H9 (cell line): ENCODE measurements around the gene NIFK. TPM values are rescaled to one million over a fixed set of nuclear protein-coding genes. Genes with fewer than 3 reads are reported as not detected.
A peak's percentile ranks its signal among the peaks of the same experiment; 100 is the strongest.
"Not testable (repeated sequence)": the region's sequence is repeated elsewhere in the genome, so short reads cannot be mapped to it uniquely, and the experiment has no call there.

Experiments used
- DNase-seq: peaks from one replicate; pipeline ENCODE4 v3.0.0-alpha.2; 2017
- H2AFZ ChIP-seq: one replicate; pipeline ENCODE4 v1.6.1; 2013; ENCODE audit warnings: mild to moderate bottlenecking, low read length, control low read depth, moderate library complexity
- H2AK5ac ChIP-seq: 2 replicates; pipeline ENCODE4 v1.6.1; 2013; ENCODE audit warnings: low read length, control low read depth, mixed read lengths; ENCODE audit not compliant: insufficient read length
- H2BK120ac ChIP-seq: one replicate; pipeline ENCODE4 v1.6.1; 2013; ENCODE audit warnings: low read depth, mild to moderate bottlenecking, low read length, control low read depth, inconsistent platforms; ENCODE audit not compliant: poor library complexity, severe bottlenecking
- H2BK12ac ChIP-seq: 2 replicates; pipeline ENCODE4 v1.6.1; 2013; ENCODE audit warnings: low read length, control low read depth, mixed read lengths, low read depth; ENCODE audit not compliant: insufficient read length
- H2BK15ac ChIP-seq: 2 replicates; pipeline ENCODE4 v1.6.1; 2013; ENCODE audit warnings: low read depth, low read length, control low read depth
- H2BK20ac ChIP-seq: one replicate; pipeline ENCODE4 v1.6.1; 2013; ENCODE audit warnings: low read depth, mild to moderate bottlenecking, low read length, control low read depth, inconsistent platforms; ENCODE audit not compliant: poor library complexity, severe bottlenecking
- H2BK5ac ChIP-seq: 2 replicates; pipeline ENCODE4 v1.6.1; 2013; ENCODE audit warnings: low read length, control low read depth, mixed read lengths; ENCODE audit not compliant: insufficient read length
- H3K14ac ChIP-seq: 2 replicates; pipeline ENCODE4 v1.6.1; 2013; ENCODE audit warnings: low read length, control low read depth; ENCODE audit not compliant: insufficient read depth
- H3K18ac ChIP-seq: 2 replicates; pipeline ENCODE4 v1.6.1; 2013; ENCODE audit warnings: low read depth, mild to moderate bottlenecking, mixed read lengths, low read length, control low read depth; ENCODE audit not compliant: insufficient read length
- H3K23ac ChIP-seq: 2 replicates; pipeline ENCODE4 v1.6.1; 2013; ENCODE audit warnings: low read length, control low read depth, mixed read lengths, low read depth; ENCODE audit not compliant: insufficient read length
- H3K23me2 ChIP-seq: 2 replicates; pipeline ENCODE4 v1.6.1; 2013; ENCODE audit warnings: low read depth, mild to moderate bottlenecking, mixed read lengths, low read length, control low read depth; ENCODE audit not compliant: insufficient read length, poor library complexity, severe bottlenecking
- H3K27ac ChIP-seq: 2 replicates; pipeline ENCODE4 v1.5.1; 2013; ENCODE audit warnings: low read length, control low read depth, mixed read lengths, low read depth; ENCODE audit not compliant: insufficient read length
- H3K27me3 ChIP-seq: 2 replicates; pipeline ENCODE4 v1.6.1; 2013; ENCODE audit warnings: low read length, control low read depth, inconsistent platforms; ENCODE audit not compliant: insufficient read depth
- H3K4ac ChIP-seq: 2 replicates; pipeline ENCODE4 v1.6.1; 2013; ENCODE audit warnings: low read depth, mild to moderate bottlenecking, control low read depth, inconsistent platforms, low read length, moderate library complexity
- H3K4me1 ChIP-seq: 2 replicates; pipeline ENCODE4 v1.6.1; 2013; ENCODE audit warnings: low read length, control low read depth, inconsistent platforms; ENCODE audit not compliant: insufficient read depth
- H3K4me2 ChIP-seq: 2 replicates; pipeline ENCODE4 v1.6.1; 2013; ENCODE audit warnings: low read length, control low read depth, mixed read lengths; ENCODE audit not compliant: insufficient read length, insufficient read depth
- H3K56ac ChIP-seq: 2 replicates; pipeline ENCODE4 v1.6.1; 2013; ENCODE audit warnings: low read depth, mild to moderate bottlenecking, mixed read lengths, low read length, control low read depth; ENCODE audit not compliant: insufficient read length
- H3K79me1 ChIP-seq: 2 replicates; pipeline ENCODE4 v1.6.1; 2013; ENCODE audit warnings: low read depth, mild to moderate bottlenecking, moderate library complexity, low read length, control low read depth, inconsistent platforms; ENCODE audit not compliant: insufficient read depth, poor library complexity, severe bottlenecking
- H3K79me2 ChIP-seq: 2 replicates; pipeline ENCODE4 v1.6.1; 2013; ENCODE audit warnings: low read length, control low read depth, inconsistent platforms; ENCODE audit not compliant: insufficient read depth
- H3K9ac ChIP-seq: 2 replicates; pipeline ENCODE4 v1.6.1; 2013; ENCODE audit warnings: low read length, control low read depth, mixed read lengths; ENCODE audit not compliant: insufficient read length; ENCODE audit errors: extremely low read depth
- H3K9me3 ChIP-seq: one replicate; pipeline ENCODE4 v1.6.1; 2013; ENCODE audit warnings: low read depth, low read length, inconsistent platforms; ENCODE audit not compliant: control insufficient read depth
- H3T11ph ChIP-seq: one replicate; pipeline ENCODE4 v1.6.1; 2013; ENCODE audit warnings: mild to moderate bottlenecking, low read length, control low read depth, inconsistent platforms
- H4K20me1 ChIP-seq: one replicate; pipeline ENCODE4 v1.6.1; 2013; ENCODE audit not compliant: control insufficient read depth, insufficient read length, insufficient read depth
- H4K5ac ChIP-seq: 2 replicates; pipeline ENCODE4 v1.6.1; 2013; ENCODE audit warnings: low read depth, mild to moderate bottlenecking, mixed read lengths, low read length, control low read depth; ENCODE audit not compliant: insufficient read length
- H4K8ac ChIP-seq: replicated peaks from 2 replicates; pipeline ENCODE4 v1.6.1; 2013; ENCODE audit warnings: low read length, control low read depth, mixed read lengths, low read depth; ENCODE audit not compliant: insufficient read length
- H4K91ac ChIP-seq: 2 replicates; pipeline ENCODE4 v1.6.1; 2013; ENCODE audit warnings: low read depth, mild to moderate bottlenecking, moderate library complexity, mixed read lengths, low read length, control low read depth; ENCODE audit not compliant: insufficient read length
- H3K27ac Mint-ChIP-seq, 3 experiments: 2 replicates in 2 of 3; 3 replicates in 1 of 3; pipeline ENCODE4 v1.8.0; 2020 to 2021; ENCODE audit warnings: mixed read lengths in 3 of 3, mild to moderate bottlenecking in 1 of 3, moderate library complexity in 1 of 3
- H3K27me3 Mint-ChIP-seq: 2 replicates; pipeline ENCODE4 v1.8.0; 2021; ENCODE audit warnings: low read depth, mild to moderate bottlenecking, moderate library complexity, mixed read lengths
- H3K36me3 Mint-ChIP-seq, 3 experiments: 2 replicates in 2 of 3; 3 replicates in 1 of 3; pipeline ENCODE4 v1.8.0; 2020 to 2021; ENCODE audit warnings: low read depth in 3 of 3, mixed read lengths in 3 of 3; ENCODE audit not compliant: insufficient read depth in 1 of 3
- H3K4me1 Mint-ChIP-seq, 2 experiments: 2 replicates each; pipeline ENCODE4 v1.8.0; 2020; ENCODE audit warnings: mixed read lengths in 2 of 2
- H3K4me3 Mint-ChIP-seq, 2 experiments: 2 replicates in 1 of 2; 3 replicates in 1 of 2; pipeline ENCODE4 v1.8.0; 2020 to 2021; ENCODE audit warnings: mild to moderate bottlenecking in 2 of 2, mixed read lengths in 2 of 2, moderate library complexity in 1 of 2
- H3K9me3 Mint-ChIP-seq, 2 experiments: 2 replicates in 1 of 2; 3 replicates in 1 of 2; pipeline ENCODE4 v1.8.0; 2020; ENCODE audit warnings: mild to moderate bottlenecking in 2 of 2, mixed read lengths in 2 of 2, moderate library complexity in 1 of 2
- CTCF ChIP-seq: fragments of 200-600 bp; sonication (generic); conservative IDR thresholded peaks from 3 replicates; pipeline ENCODE4 v1.8.0; 2021; ENCODE audit warnings: antibody characterized with exemption, mild to moderate bottlenecking
- WGBS: extraction: QIAGEN DNeasy Blood & Tissue Kit; methylation state at CpG from one replicate; pipeline ENCODE4 v1.1.7; 2013; ENCODE audit warnings: missing lambda C conversion rate, low lambda C conversion rate, mixed read lengths; ENCODE audit not compliant: insufficient read length; ENCODE audit errors: extremely low coverage; 5-methylcytosine and 5-hydroxymethylcytosine counted together
- total RNA-seq: library from RNA; stranded (reverse); gene quantifications from 2 replicates; pipeline ENCODE4 v1.2.1, GENCODE V29; 2021

The NIFK gene
- total RNA-seq, 1 experiment from 2014 or later = 180 TPM

- Histone ChIP-seq H2BK5ac (no peak overlapping the region), H4K91ac (no peak overlapping the region), H4K8ac (no peak overlapping the region), H3K4ac (no peak overlapping the region), H4K5ac (no peak overlapping the region), H3K23ac (no peak overlapping the region), H3K18ac (no peak overlapping the region), H2BK15ac (no peak overlapping the region), H3K27ac (no peak overlapping the region), H3T11ph (no peak overlapping the region), H3K27me3 (no peaks in the 10 kb centered on the region), H3K4me2 (no peak overlapping the region), H3K14ac (no peak overlapping the region), H2AFZ (no peak overlapping the region), H2BK120ac (no peak overlapping the region), H3K23me2 (no peaks in the 10 kb centered on the region), H2BK20ac (no peak overlapping the region), H4K20me1 (no peaks in the 10 kb centered on the region), H3K4me1 (no peaks in the 10 kb centered on the region; the same call in 1 of the 2 replicates), H3K79me1 (no peaks in the 10 kb centered on the region), H3K9ac (no peak overlapping the region), H3K56ac (no peak overlapping the region), H3K9me3 (no peaks in the 10 kb centered on the region), H2AK5ac (no peak overlapping the region), H2BK12ac (no peak overlapping the region), H3K79me2 (no peaks in the 10 kb centered on the region)
- Mint-ChIP-seq H3K27ac (0 out of 7 replicates have a peak overlapping the region, but pooled peaks of 1 of the 3 experiments have one; percentile 19), H3K36me3 (no peaks in the 10 kb centered on the region; a peak in 1 of 7 replicates), H3K4me3 (no peak overlapping the region), H3K27me3 (peaks cover 1% of the 10 kb centered on the region; the same call in 1 of the 2 replicates), H3K9me3 (no peaks in the 10 kb centered on the region), H3K4me1 (peaks cover 17% of the 10 kb centered on the region in 2 experiments)
- no peak for TF ChIP-seq CTCF
- no peak for DNase-seq
- no CpG with 5 or more reads among the region's 8 CpGs for WGBS
Measured at GRCh38 chr2:121705390-121705789, 31.3 kb downstream of the NIFK start.

GRCh38 chr2:121701761-121702160 is 34.9 kb downstream of the NIFK start:
- not testable (repeated sequence) for H3K79me2 ChIP-seq, H3K27me3 ChIP-seq, H3K4me2 ChIP-seq, H3K23ac ChIP-seq, H2BK12ac ChIP-seq, H4K8ac ChIP-seq, H3K18ac ChIP-seq, H3K9me3 Mint-ChIP-seq, H4K20me1 ChIP-seq, H3K27ac ChIP-seq, H4K5ac ChIP-seq, H2AK5ac ChIP-seq, H3T11ph ChIP-seq, H2AFZ ChIP-seq, H2BK15ac ChIP-seq, H2BK120ac ChIP-seq, H3K56ac ChIP-seq, H4K91ac ChIP-seq, H3K9ac ChIP-seq, H2BK20ac ChIP-seq, DNase-seq, H3K4me3 Mint-ChIP-seq, H3K4me1 Mint-ChIP-seq, H3K27ac Mint-ChIP-seq, H3K23me2 ChIP-seq, H3K79me1 ChIP-seq, H3K36me3 Mint-ChIP-seq, H3K4ac ChIP-seq, H3K14ac ChIP-seq, H3K4me1 ChIP-seq, H3K27me3 Mint-ChIP-seq, H2BK5ac ChIP-seq, H3K9me3 ChIP-seq
